Adrenal gland (tissue), 19 donors: ENCODE results near the gene MRC1. TPM values are rescaled to one million over a fixed set of nuclear protein-coding genes. Genes with fewer than 3 reads are reported as not detected.
A peak's percentile ranks its signal among the peaks of the same experiment; 100 is the strongest.

Experiments used
- DNase-seq, 7 donors: peaks; one replicate each; pipeline ENCODE4 v3.0.0-alpha.2; 2019 to 2020
- H3K27ac ChIP-seq, 5 donors: fragments of 200-600 bp; sonication (generic) in 4 of 5; 1 replicate in 3 of 5; 2 replicates in 2 of 5; pipeline versions ENCODE4 v1.5.1 to v1.8.0; 2016 to 2020; ENCODE audit warnings: mild to moderate bottlenecking in 1 of 5
- H3K27me3 ChIP-seq: fragments of 200-600 bp; 2 replicates; pipeline ENCODE4 v1.8.0; 2021
- H3K36me3 ChIP-seq, 2 donors: fragments of 200-600 bp; replicated peaks in 1 of 2; 1 replicate in 1 of 2; 2 replicates in 1 of 2; pipeline versions ENCODE4 v1.5.1 to v1.8.0; 2018 to 2022
- H3K4me1 ChIP-seq, 2 donors: fragments of 200-600 bp; replicated peaks in 1 of 2; 1 replicate in 1 of 2; 2 replicates in 1 of 2; pipeline versions ENCODE4 v1.5.1 to v1.8.0; 2018 to 2021
- H3K4me3 ChIP-seq, 4 donors: fragments of 200-600 bp; sonication (generic) in 3 of 4; one replicate each; pipeline ENCODE4 v1.5.1; 2016 to 2018
- H3K9me3 ChIP-seq, 3 donors: fragments of 200-600 bp; sonication (generic) in 1 of 3; replicated peaks in 1 of 3; 1 replicate in 2 of 3; 2 replicates in 1 of 3; pipeline versions ENCODE4 v1.5.1 to v1.8.0; 2016 to 2021
- CTCF ChIP-seq, 6 experiments: fragments of 450-650 bp in 4 of 6; fragments of 200-600 bp in 2 of 6; sonication (generic) in 1 of 6; IDR thresholded peaks; 1 replicate in 5 of 6; 2 replicates in 1 of 6; pipeline versions ENCODE4 v1.5.1 to v1.8.0; 2016 to 2021; ENCODE audit warnings: antibody characterized with exemption in 6 of 6, mild to moderate bottlenecking in 2 of 6, moderate library complexity in 1 of 6
- POLR2A ChIP-seq, 2 donors: fragments of 450-650 bp; IDR thresholded peaks; one replicate each; pipeline ENCODE4 v1.6.1; 2017; ENCODE audit warnings: antibody characterized with exemption in 2 of 2, mild to moderate bottlenecking in 2 of 2, moderate library complexity in 1 of 2
- WGBS, 4 donors: extraction: QIAGEN DNeasy Blood & Tissue Kit in 2 of 4; methylation state at CpG; one replicate each; pipeline versions ENCODE4 v1.1.5 to v1.1.7; 2013 to 2017; 5-methylcytosine and 5-hydroxymethylcytosine counted together
- intact Hi-C, 2 donors: fragments of 100-400 bp; cut with DNase I; formaldehyde crosslinking; loops; one replicate each; pipeline versions ENCODE4 v1.14.1 to v1.15.0; 2022 to 2023
- long read RNA-seq, 10 donors: library from polyadenylated mRNA in 3 of 10; unstranded in 2 of 10; stranded (forward) in 1 of 10; transcript quantifications; one replicate each; pipeline ENCODE4 v2.0.0 and lab custom pipeline, GENCODE V29; 2021 to 2026
- polyA plus RNA-seq, 3 donors: library from polyadenylated mRNA; stranded (reverse); fragments of 200-250 nt in 2 of 3; fragments of 350-450 nt in 1 of 3; fragmentation: Illumina TruSeq in 1 of 3; extraction: RNeasy Lipid Tissue Mini Kit (QIAGEN cat#74804) in 1 of 3; gene quantifications; one replicate each; pipeline ENCODE4 v1.2.3, GENCODE V29; 2013 to 2014
- total RNA-seq, 9 donors: library from RNA; depleted of rRNA in 4 of 9; stranded (reverse); fragments of >200 nt in 4 of 9; fragments of 120-200 nt in 1 of 9; fragmentation: NEBNext Ultra II Directional in 1 of 9; extraction: Animal tissue kit (Norgen Biotek cat#: 25700) in 1 of 9; gene quantifications; one replicate each; pipeline versions ENCODE4 v1.1.0 to v1.2.4, GENCODE V29; 2013 to 2023
- donor health status: healthy with polysubstance abuse.
- donor health status: Bipolar disorder and iron deficiency.
- donor health status: DM: yes; HTN: yes; CAD: no.
- donor health status: DM: no; HTN: no; CAD: no.
- donor health status: DM: no; HTN: no; CAD: no.
- donor health status: DM: yes; HTN: yes; CAD: no.

MRC1 gene
- total RNA-seq (100 to 1,000 TPM in 6 of 9 donors, 10 to 100 TPM in 3; 10.3 to 153 (median 117) TPM), polyA plus RNA-seq (10 to 100 TPM in 2 of 3 donors, 1 to 10 TPM in 1; 9.9 to 25.7 (median 14.8) TPM)
- long read RNA-seq, donor 1, full-length matches to known transcripts: 1 of 1 reads
- long read RNA-seq, donor 1, partial matches to known transcripts: 0 of 1 reads
- long read RNA-seq, donor 1, other reads (novel, unspliced or antisense): 0 of 1 reads
- long read RNA-seq, donor 2: 0 reads
- long read RNA-seq, donor 3, full-length matches to known transcripts: 1 of 1 reads
- long read RNA-seq, donor 3, partial matches to known transcripts: 0 of 1 reads
- long read RNA-seq, donor 3, other reads (novel, unspliced or antisense): 0 of 1 reads
- long read RNA-seq, donor 4, full-length matches to known transcripts: 3 of 26 reads
- long read RNA-seq, donor 4, partial matches to known transcripts: 20 of 26 reads
- long read RNA-seq, donor 4, other reads (novel, unspliced or antisense): 3 of 26 reads
- long read RNA-seq, donor 5, full-length matches to known transcripts: 52 of 65 reads
- long read RNA-seq, donor 5, partial matches to known transcripts: 9 of 65 reads
- long read RNA-seq, donor 5, other reads (novel, unspliced or antisense): 4 of 65 reads
- long read RNA-seq, donor 6, partial matches to known transcripts: 33 of 34 reads
- long read RNA-seq, donor 6, other reads (novel, unspliced or antisense): 1 of 34 reads
- long read RNA-seq, donor 7: 0 reads
- long read RNA-seq, donor 8: 0 reads
- long read RNA-seq, donor 9: 0 reads
- long read RNA-seq, donor 10: 0 reads

- DNase-seq: peak in 6 of 7 donors; percentile 23 to 55 (median 37)
- no peaks in the 10 kb centered on the region for H3K36me3 ChIP-seq
- H3K4me1 ChIP-seq: no peaks in the 10 kb centered on the region
- H3K4me3 ChIP-seq: peak within 1 kb of the TSS in 1 of 4 donors; percentile 47
- WGBS, 4 donors: 65 to 78% (median 67%) methylated on average over 20 to 23 of the region's 23 CpGs
- peak within 1 kb of the TSS in 3 of 5 donors; percentile 32 to 74 (median 74) for H3K27ac ChIP-seq
- intact Hi-C loops: no loop called here
- no peaks in the 10 kb centered on the region for H3K27me3 ChIP-seq
- TF ChIP-seq POLR2A (IDR thresholded peaks at IDR 0.05) (no peak), CTCF (IDR thresholded peaks at IDR 0.05) (peak in 1 of 6 experiments; percentile 8)
- H3K9me3 ChIP-seq: no peaks in the 10 kb centered on the region
Measured at GRCh38 chr10:17808971-17809841, at the start of gene MRC1. Gene MRC1 (plus strand): TSS chr10:17809348. CDS start chr10:17809466, 118 bp downstream.

DNA sequence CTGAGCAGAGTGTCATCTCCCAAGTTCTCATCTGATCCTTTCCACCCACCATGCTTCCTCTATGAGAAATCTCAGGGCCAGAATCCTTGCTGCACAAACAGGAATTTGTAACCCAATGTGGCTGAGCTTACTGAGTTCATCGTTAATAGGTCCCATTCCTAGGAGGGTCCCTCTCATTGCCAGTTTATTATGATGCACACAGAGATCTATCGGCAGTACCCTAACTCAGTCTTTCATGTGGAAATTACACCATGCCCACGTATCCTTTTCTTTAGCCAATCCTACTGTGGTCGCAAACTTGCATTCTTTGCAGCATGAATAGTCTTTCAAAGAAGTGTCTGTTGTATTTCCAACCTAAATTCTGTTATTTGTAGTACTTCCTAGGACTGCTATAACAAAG lies 45.0 kb upstream of the MRC1 start:
- no peaks in the 10 kb centered on the region for H3K27me3 ChIP-seq
- no peaks in the 10 kb centered on the region for H3K4me1 ChIP-seq
- intact Hi-C loops: no loop called here
- no peak for TF ChIP-seq POLR2A (IDR thresholded peaks at IDR 0.05)
- TF ChIP-seq CTCF (IDR thresholded peaks at IDR 0.05): no peak
- no peaks in the 10 kb centered on the region for H3K36me3 ChIP-seq
- WGBS, 4 donors: 62 to 71% (median 67%) methylated on average over 4 of the region's 4 CpGs
- H3K27ac ChIP-seq: no peak overlapping the region
- no peak for DNase-seq
- H3K4me3 ChIP-seq: no peak overlapping the region
- H3K9me3 ChIP-seq: no peaks in the 10 kb centered on the region

DNA sequence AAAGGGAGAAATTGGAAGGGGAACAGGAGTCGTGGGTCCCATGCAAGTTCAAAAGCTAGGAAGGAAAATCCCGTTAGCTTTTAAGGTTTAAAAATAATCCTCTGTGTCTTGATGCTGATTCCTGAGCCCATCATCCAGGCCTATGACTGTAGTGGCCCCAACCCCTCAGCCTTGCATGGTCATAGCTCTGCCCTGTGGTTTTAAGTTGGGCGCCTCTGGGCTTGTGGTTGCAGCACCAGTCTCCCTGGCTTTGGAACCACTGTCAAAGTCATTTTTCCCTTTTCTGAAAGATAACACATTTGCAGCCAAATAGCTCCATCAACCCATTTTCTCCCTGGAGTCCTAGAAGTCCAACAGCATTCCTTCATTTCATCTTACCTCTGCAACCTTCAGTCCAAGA lies 43.5 kb upstream of the MRC1 start:
- no peak for TF ChIP-seq POLR2A (IDR thresholded peaks at IDR 0.05)
- Histone ChIP-seq H3K4me3 (no peak overlapping the region), H3K4me1 (no peaks in the 10 kb centered on the region), H3K27me3 (no peaks in the 10 kb centered on the region), H3K36me3 (no peaks in the 10 kb centered on the region), H3K9me3 (no peaks in the 10 kb centered on the region), H3K27ac (no peak overlapping the region)
- DNase-seq: no peak
- 51 to 74% (median 64%) methylated on average over 3 of the region's 3 CpGs for WGBS, 4 donors
- intact Hi-C loops: no loop called here

DNA sequence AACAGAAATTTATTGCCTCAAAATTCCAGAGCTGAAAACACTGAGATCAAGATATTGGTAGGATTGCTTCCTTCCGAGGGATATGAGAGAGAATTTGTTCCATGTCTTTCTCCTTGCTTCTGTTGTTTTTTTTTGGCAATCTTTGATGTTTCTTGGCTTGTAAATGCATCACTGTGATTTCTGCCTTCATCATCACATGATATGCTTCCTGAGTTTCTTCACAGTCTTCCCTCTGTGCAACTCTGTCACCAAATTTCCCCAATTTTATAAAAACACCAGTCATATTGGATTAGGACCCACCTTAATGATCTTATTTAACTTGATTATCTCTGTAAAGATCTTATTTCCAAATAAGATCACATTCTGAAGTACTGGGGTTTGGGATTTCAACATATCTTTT lies 42.4 kb upstream of the MRC1 start:
- DNase-seq: no peak
- Histone ChIP-seq H3K4me3 (no peak overlapping the region), H3K27me3 (no peaks in the 10 kb centered on the region), H3K27ac (peak overlapping the region in 2 of 5 donors; percentile 13 to 47), H3K9me3 (no peaks in the 10 kb centered on the region), H3K36me3 (no peaks in the 10 kb centered on the region), H3K4me1 (no peaks in the 10 kb centered on the region)
- no peak for TF ChIP-seq CTCF (IDR thresholded peaks at IDR 0.05)
- TF ChIP-seq POLR2A (IDR thresholded peaks at IDR 0.05): no peak
- WGBS, 4 donors: 59 to 82% (median 60%) methylated on average over 1 of the region's 1 CpG
- intact Hi-C loops: no loop called here
